Caco-2 (cell line): ENCODE measurements around the gene TEX9. TPM values are rescaled to one million over a fixed set of nuclear protein-coding genes. Genes with fewer than 3 reads are reported as not detected.
"Not testable (repeated sequence)": the region's sequence is repeated elsewhere in the genome, so short reads cannot be mapped to it uniquely, and the experiment has no call there.

Experiments
- BruUV-seq: library from RNA; stranded (reverse); fragments of 400-500 nt; replicated peaks from 2 replicates; lab custom pipeline; 2021; lab: Mats Ljungman, UMichigan
- CTCF ChIA-PET: fragments of 300-600 bp; sonication (Branson Sonifier 250); formaldehyde crosslinking; loops from one replicate; lab custom pipeline; 2022; ENCODE audit warnings: antibody characterized with exemption; lab: Charles Lee
- POLR2A ChIA-PET: fragments of 300-600 bp; sonication (Branson Sonifier 250); formaldehyde crosslinking; loops from one replicate; lab custom pipeline; 2022; ENCODE audit warnings: antibody characterized with exemption; lab: Charles Lee
- DNase-seq, 2 experiments: peaks; one replicate each; pipeline versions ENCODE4 v3.0.0 to v3.0.0-alpha.2; 2020 to 2022
- H3K27me3 ChIP-seq: replicated peaks from 2 replicates; pipeline ENCODE4 v1.6.0; 2011; ENCODE audit warnings: low read length; ENCODE audit not compliant: control insufficient read depth, insufficient read depth
- H3K36me3 ChIP-seq: 2 replicates; pipeline ENCODE4 v1.5.1; 2011; ENCODE audit warnings: low read length; ENCODE audit not compliant: control insufficient read depth, insufficient read depth
- H3K4me1 ChIP-seq: fragments of 250-450 bp; sonication (Bioruptor Pico); 2 replicates; pipeline ENCODE4 v1.5.1; 2020; ENCODE audit warnings: mild to moderate bottlenecking
- H3K4me3 ChIP-seq: 2 replicates; pipeline ENCODE4 v1.5.1; 2011; ENCODE audit warnings: low read depth, mild to moderate bottlenecking, control low read depth, low read length
- H3K9me3 ChIP-seq: fragments of 250-450 bp; sonication (Bioruptor Pico); 2 replicates; pipeline ENCODE4 v1.5.1; 2020; ENCODE audit warnings: mild to moderate bottlenecking, moderate library complexity
- H3K27ac Mint-ChIP-seq: one replicate; pipeline ENCODE4 v1.8.0; 2022; ENCODE audit warnings: mixed read lengths; ENCODE audit not compliant: unreplicated experiment
- H3K27me3 Mint-ChIP-seq: one replicate; pipeline ENCODE4 v1.8.0; 2022; ENCODE audit warnings: mixed read lengths; ENCODE audit not compliant: insufficient read depth, unreplicated experiment
- H3K36me3 Mint-ChIP-seq: one replicate; pipeline ENCODE4 v1.8.0; 2022; ENCODE audit warnings: mild to moderate bottlenecking, mixed read lengths; ENCODE audit not compliant: insufficient read depth, unreplicated experiment
- H3K4me1 Mint-ChIP-seq: one replicate; pipeline ENCODE4 v1.8.0; 2022; ENCODE audit warnings: low read depth, mixed read lengths; ENCODE audit not compliant: unreplicated experiment
- H3K4me3 Mint-ChIP-seq: one replicate; pipeline ENCODE4 v1.8.0; 2022; ENCODE audit warnings: mild to moderate bottlenecking, moderate library complexity, mixed read lengths; ENCODE audit not compliant: unreplicated experiment
- H3K9me3 Mint-ChIP-seq: one replicate; pipeline ENCODE4 v1.8.0; 2022; ENCODE audit warnings: mixed read lengths; ENCODE audit not compliant: unreplicated experiment
- CTCF ChIP-seq, 2 experiments: fragments of 200-600 bp in 1 of 2; IDR thresholded peaks; 1 replicate in 1 of 2; 2 replicates in 1 of 2; pipeline versions ENCODE4 v1.5.1 to v1.8.0; 2011 to 2022; ENCODE audit warnings: antibody characterized with exemption in 1 of 2, control low read depth in 1 of 2, inconsistent platforms in 1 of 2, low read depth in 1 of 2, low read length in 1 of 2, mild to moderate bottlenecking in 1 of 2, moderate library complexity in 1 of 2; ENCODE audit not compliant: insufficient read depth in 1 of 2, severe bottlenecking in 1 of 2, unreplicated experiment in 1 of 2
- intact Hi-C: fragments of 100-400 bp; cut with micrococcal nuclease; formaldehyde crosslinking; loops from one replicate; pipeline ENCODE4 v1.10.0; 2022; ENCODE audit not compliant: unreplicated experiment
- total RNA-seq: library from RNA; stranded (reverse); gene quantifications from 2 replicates; pipeline ENCODE4 v1.2.3, GENCODE V29; 2022

The TEX9 gene
- total RNA-seq, 1 experiment from 2014 or later, result 1.9 TPM

- no peaks in the 10 kb centered on the region for H3K9me3 Mint-ChIP-seq
- no TSS peak for BruUV-seq
- CTCF ChIA-PET, result no interaction called here
These were observed 28.1 kb downstream of the TEX9 start for GRCh38 chr15:56393277-56393676.

GRCh38 chr15:56394909-56395308 is 29.7 kb downstream of the TEX9 start:
- BruUV-seq, result no TSS peak
- H3K9me3 Mint-ChIP-seq, result no peaks in the 10 kb centered on the region
- POLR2A ChIA-PET, result no interaction called here

More at GRCh38 chr15:56393277-56393676, 28.1 kb downstream of the TEX9 start:
- no peaks in the 10 kb centered on the region for H3K4me1 ChIP-seq
- DNase-seq, result no peak
- TF ChIP-seq CTCF (IDR thresholded peaks at IDR 0.05; ENCODE audit: insufficient read depth in 1 of 2, low read depth in 1 of 2, low read length in 1 of 2, severe bottlenecking in 1 of 2, unreplicated experiment in 1 of 2), result no peak
- Mint-ChIP-seq H3K4me3 (no peak overlapping the region), H3K27me3 (peaks cover 3% of the 10 kb centered on the region), H3K4me1 (no peaks in the 10 kb centered on the region), H3K36me3 (no peaks in the 10 kb centered on the region), H3K27ac (no peak overlapping the region)
- no peaks in the 10 kb centered on the region for H3K9me3 ChIP-seq
- POLR2A ChIA-PET, result no interaction called here
- H3K27me3 ChIP-seq, result no peaks in the 10 kb centered on the region
- H3K36me3 ChIP-seq, result no peaks in the 10 kb centered on the region
- no peak overlapping the region for H3K4me3 ChIP-seq
- intact Hi-C loops, result no loop called here

GRCh38 chr15:56397325-56397724 is 32.1 kb downstream of the TEX9 start:
- H3K9me3 Mint-ChIP-seq, H3K36me3 ChIP-seq, DNase-seq, H3K4me1 ChIP-seq, H3K27me3 ChIP-seq, H3K4me3 Mint-ChIP-seq, BruUV-seq, H3K4me1 Mint-ChIP-seq, H3K36me3 Mint-ChIP-seq, intact Hi-C loops, H3K27me3 Mint-ChIP-seq, POLR2A ChIA-PET, H3K27ac Mint-ChIP-seq, H3K9me3 ChIP-seq, H3K4me3 ChIP-seq, CTCF ChIA-PET: not testable (repeated sequence)

More at GRCh38 chr15:56394909-56395308, 29.7 kb downstream of the TEX9 start:
- Mint-ChIP-seq H3K4me3 (no peak overlapping the region), H3K4me1 (no peaks in the 10 kb centered on the region), H3K27ac (no peak overlapping the region), H3K36me3 (no peaks in the 10 kb centered on the region), H3K27me3 (peaks cover 3% of the 10 kb centered on the region)
- CTCF ChIA-PET, result no interaction called here
- DNase-seq, result no peak
- no peak overlapping the region for H3K4me3 ChIP-seq
- no peaks in the 10 kb centered on the region for H3K9me3 ChIP-seq
- H3K27me3 ChIP-seq, result no peaks in the 10 kb centered on the region
- no peaks in the 10 kb centered on the region for H3K4me1 ChIP-seq
- no peak for TF ChIP-seq CTCF (IDR thresholded peaks at IDR 0.05; ENCODE audit: insufficient read depth in 1 of 2, low read depth in 1 of 2, low read length in 1 of 2, severe bottlenecking in 1 of 2, unreplicated experiment in 1 of 2)
- intact Hi-C loops, result no loop called here
- H3K36me3 ChIP-seq, result no peaks in the 10 kb centered on the region

GRCh38 chr15:56399209-56399608 is 34.0 kb downstream of the TEX9 start:
- CTCF ChIA-PET, H3K27me3 ChIP-seq, H3K9me3 ChIP-seq, H3K27ac Mint-ChIP-seq, H3K4me3 Mint-ChIP-seq, H3K4me1 Mint-ChIP-seq, H3K4me1 ChIP-seq, POLR2A ChIA-PET, H3K36me3 ChIP-seq, H3K27me3 Mint-ChIP-seq, DNase-seq, H3K9me3 Mint-ChIP-seq, intact Hi-C loops, BruUV-seq, H3K36me3 Mint-ChIP-seq, H3K4me3 ChIP-seq: not testable (repeated sequence)
